Activated T-cell treated with anti-CD3 and anti-CD28 coated beads, Interleukin-2, amount 50 U/mL, for 1 hour (primary cell): ENCODE results near the gene GABPB2.
A peak's percentile ranks its signal among the peaks of the same experiment; 100 is the strongest.

Source experiments
- DNase-seq: peaks from one replicate; pipeline ENCODE4 v3.0.0-alpha.2; 2020

The GABPB2 gene

DNA sequence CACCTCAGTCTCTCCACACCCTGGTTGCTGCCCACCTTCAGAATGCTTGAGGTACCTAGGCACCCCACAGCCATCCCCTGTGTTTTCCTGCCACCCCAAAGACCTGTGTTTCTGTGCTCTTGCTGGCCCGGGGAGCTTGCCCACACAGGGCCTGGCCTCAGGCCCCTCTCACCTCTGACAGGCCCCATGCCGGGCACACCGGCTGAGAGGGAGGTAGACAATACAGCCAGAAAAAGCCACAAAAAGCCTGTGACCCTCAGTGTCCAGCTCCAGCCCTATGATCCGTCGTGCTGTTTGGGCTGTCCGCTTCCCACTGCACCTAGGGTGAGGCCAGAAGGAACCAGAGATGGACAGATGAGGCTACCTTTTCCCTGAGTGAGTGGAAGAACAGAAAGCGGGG is 64.4 kb downstream of the GABPB2 start:
- DNase-seq = no peak

DNA sequence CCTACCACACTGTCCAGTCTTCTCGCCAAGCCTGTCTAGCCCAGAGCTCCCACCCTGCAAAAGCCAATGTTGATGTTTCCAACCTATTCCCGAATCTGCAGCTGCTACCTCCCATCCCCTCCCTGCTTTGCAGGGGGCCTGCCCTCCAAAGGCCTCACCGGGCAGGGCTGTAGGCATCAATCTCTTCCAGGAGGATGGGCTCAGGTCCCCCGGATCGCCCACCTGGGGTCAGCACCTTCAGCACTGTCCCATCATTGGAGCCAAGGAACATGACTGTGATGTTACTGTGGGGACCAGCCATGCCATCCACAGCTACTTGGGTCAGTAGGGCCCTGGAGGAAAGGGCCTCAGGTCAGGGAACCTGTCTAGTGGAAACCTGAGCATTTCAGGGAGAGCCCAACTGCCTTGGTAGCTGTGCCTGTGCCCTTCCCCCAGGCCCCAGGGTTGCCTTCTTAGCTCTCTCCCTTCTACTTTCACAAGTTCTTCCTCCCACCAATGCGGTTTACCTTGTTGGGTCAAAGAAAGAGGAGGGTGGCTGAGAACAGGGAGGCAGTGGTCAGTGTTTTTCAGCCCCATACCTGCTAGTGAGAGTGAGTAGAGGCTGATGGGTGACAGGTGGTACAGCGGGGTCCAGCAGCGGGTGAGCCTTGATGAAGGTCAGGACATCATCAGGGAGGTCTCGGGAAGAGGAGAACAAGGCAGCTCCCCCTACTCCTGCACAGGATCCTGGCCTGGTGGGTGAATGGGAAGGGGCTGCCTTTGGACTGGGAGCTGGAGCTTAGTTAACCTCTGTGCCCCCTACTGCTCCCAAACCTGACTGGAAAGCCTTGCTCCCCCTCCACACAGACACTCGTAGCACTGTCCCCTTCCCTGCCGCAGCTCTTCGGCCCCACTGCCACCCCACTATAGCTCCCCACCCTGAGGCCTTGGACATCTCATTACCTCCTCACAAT is 65.1 kb downstream of the GABPB2 start:
- no peak for DNase-seq

DNA sequence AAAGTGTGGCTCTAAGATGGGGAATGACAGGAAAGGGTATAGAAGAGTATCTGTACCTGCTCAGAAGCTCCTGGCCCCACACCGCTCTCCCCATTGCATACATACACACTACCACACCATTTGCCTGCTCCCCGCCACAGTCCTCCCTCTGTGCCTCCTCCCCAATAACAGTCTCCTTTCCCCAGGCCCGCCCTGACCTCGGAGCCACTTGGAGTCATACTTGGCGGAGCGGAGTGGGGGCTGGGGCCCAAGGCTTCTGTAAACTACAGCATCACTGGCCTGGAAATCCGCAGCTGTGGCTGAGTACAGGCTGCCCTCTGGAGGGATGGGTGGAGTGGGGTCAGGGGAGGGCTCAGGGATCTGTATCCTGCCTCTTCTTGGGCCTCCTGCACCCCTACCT is 67.2 kb downstream of the GABPB2 start:
- DNase-seq = no peak

DNA sequence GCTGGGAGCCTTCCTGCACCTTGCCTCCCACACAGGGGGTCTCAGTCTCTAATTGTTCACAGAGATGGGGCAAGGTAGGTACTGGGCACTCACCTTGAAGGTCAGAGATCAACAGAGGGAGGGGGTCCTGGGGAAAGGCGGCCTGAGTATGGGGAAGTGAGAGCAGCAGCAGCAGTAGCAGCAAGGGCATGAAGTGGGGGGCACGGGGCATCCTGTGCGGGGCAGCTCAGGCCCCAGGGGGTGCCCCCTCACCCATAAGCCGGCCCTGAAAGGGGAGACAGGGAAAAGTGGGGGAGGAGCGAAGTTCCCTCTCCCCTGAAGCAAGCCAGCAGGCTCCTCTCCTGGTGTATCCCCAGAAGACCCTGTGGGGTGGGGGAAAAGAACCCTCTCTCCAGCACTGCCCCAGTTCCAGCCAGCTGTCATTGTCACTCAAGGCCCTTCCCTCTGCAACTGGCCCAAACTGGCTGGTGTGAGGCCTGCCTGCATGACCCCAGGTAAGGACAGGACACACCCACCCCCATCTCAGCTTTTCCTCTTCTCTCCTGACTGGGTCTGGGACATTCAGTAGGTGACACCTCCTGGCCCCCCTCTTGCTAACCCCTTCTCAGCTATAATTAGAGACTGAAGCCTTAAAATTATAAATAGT is 72.0 kb downstream of the GABPB2 start:
- DNase-seq = no peak

DNA sequence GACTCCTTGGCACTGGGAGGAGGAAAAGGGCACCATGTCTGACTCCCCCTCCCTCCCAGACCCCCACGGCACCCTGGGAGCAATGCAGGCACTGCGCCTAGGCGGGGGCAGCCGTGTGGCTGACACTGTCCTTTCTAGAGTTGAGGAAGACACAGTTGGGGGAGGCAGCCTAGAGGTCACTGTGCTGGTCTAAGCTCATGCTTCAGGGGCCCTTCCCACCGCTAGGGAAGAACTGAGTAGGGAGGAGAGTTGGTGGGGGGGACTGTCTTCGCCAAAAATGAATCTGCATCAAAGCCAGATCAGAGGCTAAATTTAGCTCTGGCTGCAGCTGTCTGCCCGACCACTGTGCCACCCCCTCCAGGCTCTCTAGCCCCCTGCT is 72.5 kb downstream of the GABPB2 start:
- no peak for DNase-seq

DNA sequence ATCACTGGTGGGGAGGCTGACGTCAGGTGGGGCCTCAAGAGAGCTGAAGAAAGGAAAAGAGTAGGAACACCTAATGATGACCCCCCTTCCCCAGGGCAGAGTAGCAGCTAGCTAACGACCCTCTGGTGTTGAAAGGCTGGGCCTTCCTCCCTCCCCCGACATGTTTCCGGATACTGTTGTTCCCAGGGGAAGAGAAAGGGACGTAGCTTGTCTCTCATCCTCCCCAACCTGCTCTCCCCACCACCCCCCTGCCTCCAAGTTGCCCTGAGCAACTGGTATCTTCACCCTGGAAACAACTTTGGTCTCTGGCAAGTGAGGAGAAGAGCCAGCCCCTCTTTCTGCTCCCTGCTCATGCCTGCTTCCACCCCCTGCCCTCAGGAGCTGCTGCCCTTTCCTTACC is 73.4 kb downstream of the GABPB2 start:
- no peak for DNase-seq

DNA sequence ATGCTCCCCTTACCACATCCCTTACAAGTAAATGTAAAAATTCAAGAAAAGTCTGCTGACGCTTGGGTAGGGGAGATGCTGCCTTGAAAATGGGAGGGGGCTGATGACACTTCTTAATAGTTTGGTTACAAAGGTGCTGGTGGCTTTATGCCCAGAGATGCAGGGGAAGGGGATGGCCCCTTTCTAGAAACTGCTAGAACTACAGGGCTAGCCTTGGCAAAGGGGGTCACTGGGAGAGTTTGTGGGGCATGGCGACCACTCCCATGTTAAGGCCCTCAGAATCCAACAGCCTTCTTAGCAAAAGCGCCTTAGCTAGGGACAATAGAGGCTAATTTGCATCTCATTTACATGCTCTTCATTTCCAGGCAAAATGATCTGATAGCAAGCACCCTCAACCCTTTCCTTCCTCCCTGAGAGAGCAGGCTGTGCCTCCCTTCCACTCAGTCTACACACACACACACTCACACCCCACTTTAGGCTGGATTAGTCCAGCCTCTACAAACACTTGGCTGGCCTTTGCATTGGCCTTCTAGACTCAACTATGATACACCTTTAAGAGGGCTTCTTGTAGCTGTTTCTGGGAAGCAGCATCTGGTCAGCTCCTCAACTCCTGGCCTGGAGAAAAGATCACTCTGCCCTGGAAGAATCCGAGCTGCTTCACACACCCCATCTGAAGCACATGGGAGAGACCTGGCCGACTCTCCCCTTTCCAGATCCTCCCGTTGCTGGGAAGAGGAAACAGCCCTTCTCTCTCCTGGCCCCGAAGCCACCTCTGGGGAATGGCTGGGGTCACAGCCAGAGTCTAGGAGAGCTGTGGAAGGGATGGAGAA is 74.1 kb downstream of the GABPB2 start:
- no peak for DNase-seq

DNA sequence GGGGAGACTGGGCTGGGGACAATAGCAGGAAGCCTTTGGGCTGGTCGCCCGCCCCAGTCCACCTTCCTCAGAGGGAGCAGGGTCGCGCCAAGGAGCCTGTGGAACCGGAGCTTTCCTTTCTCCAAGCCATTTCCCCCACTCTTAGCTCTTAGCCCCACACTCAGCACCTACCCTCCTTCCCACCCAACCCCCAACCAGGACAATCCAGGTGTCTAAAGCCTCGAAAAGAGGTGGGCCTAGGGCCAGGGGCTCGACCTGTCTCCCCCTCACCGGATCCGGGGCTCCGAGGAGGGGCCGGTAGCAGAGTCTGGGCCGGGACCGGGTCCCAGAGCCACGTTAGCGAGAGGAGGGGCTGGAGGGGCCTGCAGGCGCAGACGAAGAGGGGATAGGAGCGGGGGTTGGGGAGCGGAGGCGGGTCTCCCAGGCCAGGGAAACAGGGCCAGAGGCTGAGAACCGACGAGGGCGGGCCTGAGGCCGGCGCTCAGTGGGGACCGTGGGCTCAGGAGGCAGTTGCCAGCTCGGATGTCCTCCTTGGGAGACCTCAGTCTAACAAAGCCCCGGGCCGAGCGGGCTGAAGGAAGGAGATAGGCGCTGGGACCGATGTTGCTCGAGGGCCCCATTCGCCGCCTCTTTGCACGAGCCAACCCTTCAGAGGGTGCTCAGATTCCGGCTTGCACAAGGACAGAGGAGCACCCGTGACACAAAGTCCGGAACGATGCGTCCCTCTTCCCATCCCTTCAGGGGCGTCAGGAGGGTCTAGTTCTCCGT is 74.9 kb downstream of the GABPB2 start:
- DNase-seq = peak; percentile 38

DNA sequence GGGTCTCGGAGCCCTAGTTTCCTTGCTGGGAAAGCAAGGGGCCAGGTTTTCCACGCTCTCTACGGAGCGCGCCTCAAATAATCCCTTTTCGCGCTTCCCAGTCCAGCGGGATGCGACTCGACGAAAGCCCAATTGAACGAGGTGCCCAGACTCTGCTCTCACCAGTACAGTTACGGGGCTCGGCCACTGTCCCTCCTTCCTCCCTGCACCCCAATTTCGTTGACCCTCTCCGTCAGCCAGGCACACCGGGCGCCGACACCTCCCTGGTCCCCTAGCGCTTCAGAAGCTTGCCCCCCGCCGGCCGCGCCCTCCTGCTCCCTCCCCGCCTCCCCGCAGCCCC is 75.5 kb downstream of the GABPB2 start:
- no peak for DNase-seq

DNA sequence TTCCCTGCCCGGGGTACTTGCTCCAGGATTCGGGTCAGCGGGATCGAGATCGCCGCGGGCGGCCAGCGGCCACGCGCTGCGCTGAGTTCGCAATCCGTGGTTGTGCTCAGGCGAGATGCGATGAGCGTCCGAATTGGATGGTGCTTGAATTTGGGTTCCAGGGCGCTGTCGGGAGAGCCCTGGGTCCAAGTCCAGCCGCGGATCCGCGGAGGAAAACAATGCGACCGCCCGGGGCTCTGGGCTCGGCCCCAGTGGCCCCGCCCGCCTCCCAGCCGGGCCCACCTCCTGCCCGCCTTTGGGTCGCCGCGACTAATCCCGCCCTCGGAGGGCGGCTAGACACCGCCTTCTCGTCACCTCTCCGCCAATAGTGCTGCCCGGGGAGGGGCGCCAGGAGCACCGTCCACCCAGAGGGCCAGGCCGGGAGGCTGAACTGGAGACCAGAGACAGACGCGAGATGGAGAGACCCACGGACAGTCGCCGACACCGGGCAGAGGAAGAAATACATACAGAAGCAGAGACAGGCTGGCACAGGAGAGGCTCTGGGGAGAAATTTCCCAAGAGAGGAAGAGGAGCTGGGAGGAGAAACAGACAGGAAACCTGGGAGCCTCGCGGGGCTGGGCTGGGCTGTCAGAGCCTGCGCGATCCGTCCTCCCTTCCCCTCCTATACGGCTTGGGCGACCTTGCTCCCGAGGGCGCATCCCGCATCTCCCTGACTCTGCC is 76.0 kb downstream of the GABPB2 start, which contains the start of gene SEMA6C:
TSS of gene SEMA6C (minus strand) at position 220 of the 720 bp plus-strand sequence. CDS start 4,010 bp downstream, outside the sequence.
- peak; percentile 86 for DNase-seq

DNA sequence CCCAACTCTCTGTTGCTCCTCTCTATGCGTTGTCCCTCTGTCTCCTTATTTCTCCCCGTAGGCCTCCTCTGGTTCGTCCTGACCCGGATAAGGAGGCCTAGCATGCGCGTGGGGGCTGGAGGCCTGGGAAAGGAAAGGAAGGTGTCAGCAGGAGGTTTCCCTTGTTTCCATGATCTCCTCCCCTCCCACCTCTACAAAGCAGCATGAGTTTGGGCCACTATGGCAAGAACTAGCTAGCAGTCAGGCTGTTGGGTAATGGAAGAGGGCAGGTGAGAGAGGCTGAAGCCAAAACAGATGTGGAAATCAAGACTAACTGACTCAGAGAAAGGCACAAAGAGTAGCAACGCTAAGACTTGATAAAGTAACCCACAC is 76.6 kb downstream of the GABPB2 start:
- DNase-seq = no peak

DNA sequence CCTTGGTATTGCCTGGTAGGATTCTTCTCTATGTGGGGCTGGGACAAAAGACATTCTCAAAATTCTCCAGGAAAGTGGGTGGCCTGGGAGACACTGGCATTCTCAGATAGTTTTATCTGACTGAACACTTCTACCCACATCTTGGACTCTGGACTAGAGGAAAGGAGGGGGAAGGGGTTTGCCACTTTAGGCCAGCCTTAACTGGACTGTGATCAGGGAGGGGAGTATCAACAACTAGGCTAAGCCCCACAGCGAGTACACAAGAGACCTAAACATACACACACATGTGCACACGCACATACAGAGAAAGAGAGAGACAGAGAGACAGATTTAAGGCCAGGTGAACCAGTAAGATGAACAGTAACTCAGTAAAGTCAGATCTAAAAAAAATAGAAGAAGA is 77.1 kb downstream of the GABPB2 start:
- DNase-seq = no peak

DNA sequence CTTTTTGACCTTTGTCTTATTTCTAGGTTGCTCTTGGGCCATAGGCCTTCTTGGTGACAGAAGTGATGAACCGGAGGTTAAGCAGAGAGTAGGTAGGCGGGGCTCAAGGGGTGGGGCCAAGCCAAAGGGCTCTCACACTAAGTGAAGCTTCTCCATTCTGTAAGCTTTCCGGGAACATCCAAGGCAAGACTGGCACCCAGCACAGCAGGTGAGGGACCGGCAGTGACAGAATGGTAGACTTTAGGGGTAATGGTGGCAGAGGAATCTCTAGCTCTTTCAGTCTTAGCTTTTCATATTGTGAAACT is 85.9 kb downstream of the GABPB2 start, which contains the start of gene TNFAIP8L2:
TSS of gene TNFAIP8L2 (plus strand) at position 135 of the 305 bp plus-strand sequence. CDS start 2,049 bp downstream, outside the sequence.
- DNase-seq = peak; percentile 76

DNA sequence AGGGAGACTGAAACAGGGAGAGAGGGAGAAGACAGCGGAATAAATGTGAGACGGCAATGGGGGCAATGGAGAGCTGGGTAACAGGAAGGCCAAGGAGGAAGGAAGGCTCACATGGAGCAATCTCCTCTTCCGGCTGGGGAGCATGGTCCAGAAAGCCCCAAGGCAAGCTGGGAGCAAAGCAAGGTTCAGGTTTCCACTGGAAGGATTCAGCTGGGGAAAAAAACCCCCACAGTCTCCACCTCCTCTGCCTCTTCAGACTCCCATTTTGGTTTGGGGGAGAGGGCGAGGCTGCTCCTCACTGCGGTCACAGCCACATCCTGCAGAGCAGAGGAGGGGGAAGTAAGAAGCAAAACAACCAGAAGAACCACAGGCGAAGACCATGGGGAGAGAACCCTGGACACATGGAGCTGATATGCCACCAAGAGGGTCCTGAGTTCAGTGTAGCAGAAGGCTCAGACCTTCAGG is 86.5 kb downstream of the GABPB2 start:
- DNase-seq = peak; percentile 49

DNA sequence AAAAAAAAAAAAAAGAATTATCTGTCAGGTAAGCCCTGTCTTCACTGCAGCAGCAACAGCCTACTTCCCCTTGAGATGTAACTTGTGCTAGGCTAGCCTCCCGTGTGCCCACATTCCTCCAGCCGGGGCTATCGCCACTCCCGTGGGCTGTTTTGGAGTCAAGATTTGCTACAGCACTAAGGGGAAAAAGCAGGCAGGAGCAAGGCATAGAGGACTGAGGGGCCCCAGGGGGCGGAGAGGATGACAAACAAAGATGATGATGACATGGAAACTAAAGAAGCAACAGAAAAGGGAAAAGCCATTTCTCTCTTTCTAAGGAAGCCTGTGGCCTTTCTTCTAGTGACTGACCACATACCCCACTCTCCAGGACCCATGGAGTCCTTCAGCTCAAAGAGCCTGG is 87.8 kb downstream of the GABPB2 start:
- DNase-seq = peak; percentile 53

DNA sequence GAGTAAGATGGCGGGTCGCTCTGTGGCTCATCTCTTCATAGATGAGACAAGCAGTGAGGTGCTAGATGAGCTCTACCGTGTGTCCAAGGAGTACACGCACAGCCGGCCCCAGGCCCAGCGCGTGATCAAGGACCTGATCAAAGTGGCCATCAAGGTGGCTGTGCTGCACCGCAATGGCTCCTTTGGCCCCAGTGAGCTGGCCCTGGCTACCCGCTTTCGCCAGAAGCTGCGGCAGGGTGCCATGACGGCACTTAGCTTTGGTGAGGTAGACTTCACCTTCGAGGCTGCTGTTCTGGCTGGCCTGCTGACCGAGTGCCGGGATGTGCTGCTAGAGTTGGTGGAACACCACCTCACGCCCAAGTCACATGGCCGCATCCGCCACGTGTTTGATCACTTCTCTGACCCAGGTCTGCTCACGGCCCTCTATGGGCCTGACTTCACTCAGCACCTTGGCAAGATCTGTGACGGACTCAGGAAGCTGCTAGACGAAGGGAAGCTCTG is 88.2 kb downstream of the GABPB2 start:
- peak; percentile 32 for DNase-seq

DNA sequence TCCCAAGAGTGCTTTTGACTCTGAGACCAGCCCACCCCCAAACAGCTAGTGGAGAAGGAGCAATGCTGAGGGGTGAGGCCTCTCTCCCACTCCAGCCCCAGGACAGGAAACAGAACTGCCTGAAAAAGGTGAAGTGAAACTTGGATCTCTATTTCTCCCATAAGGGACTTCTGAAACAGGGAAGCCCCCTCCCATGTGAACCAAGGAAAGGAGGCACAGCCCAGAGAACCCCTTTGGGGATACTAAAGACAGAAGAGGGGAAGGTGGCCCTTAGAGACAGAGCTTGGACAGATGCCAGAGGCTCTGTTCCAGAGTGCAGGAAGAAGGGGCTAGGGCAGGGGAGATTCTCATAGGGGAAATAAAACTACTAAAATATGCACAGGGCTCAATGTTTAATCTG is 88.8 kb downstream of the GABPB2 start:
- no peak for DNase-seq

DNA sequence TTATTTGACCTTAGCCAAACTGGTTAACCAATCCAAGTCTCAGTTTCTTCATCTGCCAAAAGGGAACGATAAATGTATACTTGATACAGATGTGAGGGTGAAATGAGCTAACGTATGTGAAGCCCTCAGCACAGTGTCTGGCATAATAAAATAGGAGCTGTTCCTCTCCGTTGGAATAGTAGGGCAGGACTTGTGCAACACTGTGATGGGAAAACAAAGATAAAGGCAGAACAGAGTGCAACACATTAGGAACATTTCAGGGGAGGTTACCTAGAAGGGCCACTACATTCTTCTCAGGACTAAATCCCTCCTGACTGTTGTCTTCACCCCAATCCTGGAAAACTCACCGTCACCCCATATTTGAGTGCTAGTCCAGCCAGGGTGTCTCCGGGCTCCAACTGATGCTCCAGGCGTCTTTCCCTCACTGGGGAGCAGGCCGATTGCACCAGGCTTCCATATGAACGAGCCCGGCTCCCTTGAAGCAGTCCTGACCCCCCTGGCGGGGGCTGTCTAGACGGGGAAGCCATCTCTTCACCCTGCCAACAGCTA is 94.2 kb downstream of the GABPB2 start:
- no peak for DNase-seq

DNA sequence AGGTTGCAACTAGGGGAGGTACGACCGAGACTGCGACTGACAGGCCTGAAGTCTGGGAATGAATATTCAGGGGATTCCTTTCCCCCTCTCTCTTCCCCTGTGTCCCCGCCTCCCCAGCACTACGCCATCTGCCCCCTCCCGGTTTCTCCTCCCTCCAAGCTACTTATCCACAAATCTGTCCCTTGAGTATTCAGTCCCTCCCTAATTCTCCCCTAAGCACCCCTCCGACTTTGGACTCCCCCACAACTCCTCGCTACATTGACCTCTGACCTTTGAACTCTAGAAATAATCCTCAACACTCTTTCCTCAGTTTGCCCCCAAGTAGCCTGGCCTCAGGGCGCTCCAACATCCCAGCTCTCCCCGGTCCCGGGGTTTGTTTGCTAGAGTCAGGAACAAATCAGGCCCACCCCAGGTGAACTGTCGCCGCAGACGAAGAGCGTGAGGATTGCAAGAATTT is 94.7 kb downstream of the GABPB2 start:
- DNase-seq = no peak

DNA sequence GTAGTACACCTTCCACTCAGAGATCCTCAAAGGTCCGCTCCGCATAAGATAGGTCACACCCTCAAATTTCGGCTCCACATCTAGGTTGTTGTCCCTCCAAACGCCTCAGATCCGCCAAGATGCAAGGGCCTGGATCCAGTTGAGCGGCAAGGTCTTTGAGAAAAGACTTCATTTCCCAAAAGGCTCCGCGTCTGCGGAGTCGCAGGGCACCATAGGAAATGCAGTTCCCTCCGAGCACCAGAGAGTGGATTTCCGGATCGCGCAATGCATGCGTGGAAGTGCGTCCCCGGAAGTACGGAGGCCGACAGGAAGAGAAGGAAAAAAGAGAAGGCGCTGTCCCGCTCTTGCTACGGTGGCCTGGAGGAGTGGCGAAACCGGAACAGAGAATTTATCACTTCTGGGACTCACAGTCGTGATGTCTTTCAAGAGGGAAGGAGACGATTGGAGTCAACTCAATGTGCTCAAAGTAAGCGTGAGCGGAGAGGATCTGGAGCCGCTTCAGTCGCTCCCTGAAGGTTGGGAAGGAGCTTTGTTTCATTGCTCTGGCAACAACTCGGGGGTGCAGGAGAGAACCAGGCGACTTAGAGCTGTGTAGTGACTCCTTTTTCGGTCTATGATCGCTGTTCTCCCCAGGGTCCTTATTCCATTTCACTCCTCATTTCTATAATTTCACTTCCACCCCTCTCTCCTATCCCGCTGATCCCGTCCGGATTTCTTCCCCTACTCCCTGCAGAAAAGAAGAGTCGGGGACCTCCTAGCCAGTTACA is 95.4 kb downstream of the GABPB2 start, which contains the start of the genes LYSMD1 and SCNM1:
TSS of gene LYSMD1 (minus strand) at position 165 of the 767 bp plus-strand sequence. CDS start 644 bp downstream, outside the sequence.
TSS of gene SCNM1 (plus strand) at position 407 of the 767 bp plus-strand sequence. CDS start at position 416, 9 bp downstream.
- DNase-seq = peak; percentile 90
